OCI-LY3 (cell line): ENCODE measurements around the gene ATF4.
A peak's percentile ranks its signal among the peaks of the same experiment; 100 is the strongest.

Source experiments
- H2AFZ ChIP-seq: fragments of 200-600, 300-600 bp; shearing (Covaris generic); 2 replicates; pipeline ENCODE4 v1.6.0; 2014; ENCODE audit warnings: antibody characterized with exemption, low read depth, low read length
- H3K27ac ChIP-seq: fragments of 200-600, 300-600 bp; sonication (generic); 2 replicates; pipeline ENCODE4 v1.5.1; 2014; ENCODE audit warnings: mild to moderate bottlenecking, low read length, moderate library complexity, mixed read lengths
- H3K27me3 ChIP-seq: fragments of 200-600, 300-600 bp; sonication (generic); 2 replicates; pipeline ENCODE4 v1.6.1; 2014; ENCODE audit warnings: low read depth, low read length, mixed read lengths
- H3K36me3 ChIP-seq: fragments of 200-600, 300-600 bp; sonication (generic); replicated peaks from 2 replicates; pipeline ENCODE3; 2014; ENCODE audit warnings: low read depth, low read length, mixed read lengths
- H3K4me1 ChIP-seq: fragments of 300-600, 200-600 bp; sonication (generic); 2 replicates; pipeline ENCODE4 v1.6.1; 2014; ENCODE audit warnings: low read length, mixed read lengths
- H3K4me2 ChIP-seq: fragments of 200-600, 300-600 bp; sonication (generic); 2 replicates; pipeline ENCODE4 v1.6.1; 2014; ENCODE audit warnings: low read length, mixed read lengths
- H3K4me3 ChIP-seq: fragments of 300-600, 200-600 bp; sonication (generic); 2 replicates; pipeline ENCODE4 v1.5.1; 2014; ENCODE audit warnings: antibody characterized with exemption, mild to moderate bottlenecking, low read length, moderate library complexity
- H3K79me2 ChIP-seq: fragments of 300-600, 200-600 bp; shearing (Covaris generic); 2 replicates; pipeline ENCODE4 v1.6.1; 2014; ENCODE audit warnings: mild to moderate bottlenecking, low read length, mixed read lengths
- H3K9ac ChIP-seq: fragments of 300-600, 200-600 bp; shearing (Covaris generic); 2 replicates; pipeline ENCODE4 v1.6.0; 2014; ENCODE audit warnings: mild to moderate bottlenecking, low read length, moderate library complexity
- H3K9me3 ChIP-seq: fragments of 200-600, 300-600 bp; shearing (Covaris generic); 2 replicates; pipeline ENCODE4 v1.6.1; 2014; ENCODE audit warnings: low read length, mixed read lengths; ENCODE audit not compliant: insufficient read depth
- H4K20me1 ChIP-seq: fragments of 200-600, 300-600 bp; sonication (generic); 2 replicates; pipeline ENCODE4 v1.6.1; 2016; ENCODE audit warnings: low read length, mixed read lengths; ENCODE audit not compliant: insufficient read depth
- EZH2phosphoT487 ChIP-seq: fragments of 200-600 bp; shearing (Covaris generic); IDR thresholded peaks from 2 replicates; pipeline ENCODE4 v1.6.1; 2018; ENCODE audit warnings: antibody characterized with exemption, mixed run types, low read depth
- TF ChIP-seq, protein P1 (sequence below): fragments of 200-600, 300-600 bp; sonication (generic); IDR thresholded peaks from 2 replicates; pipeline ENCODE4 v1.5.1; 2014; ENCODE audit warnings: antibody characterized with exemption, low read length, low read depth

ATF4 gene

GRCh38 chr22:39534591-39535356 lies 14.4 kb downstream of the ATF4 start:
- Histone ChIP-seq H3K79me2 (peaks cover 28% of the 10 kb centered on the region), H3K4me3 (peak overlapping the region; percentile 75), H3K27me3 (no peaks in the 10 kb centered on the region), H3K9ac (peak overlapping the region; percentile 44), H3K9me3 (no peaks in the 10 kb centered on the region), H3K36me3 (peaks cover 17% of the 10 kb centered on the region), H4K20me1 (no peaks in the 10 kb centered on the region), H2AFZ (peak overlapping the region; percentile 99), H3K4me2 (peak overlapping the region; percentile 88), H3K27ac (peak overlapping the region; percentile 5; the same call in 1 of the 2 replicates), H3K4me1 (peaks cover 40% of the 10 kb centered on the region)
- no peak for TF ChIP-seq EZH2phosphoT487
- TF ChIP-seq, protein P1, sequence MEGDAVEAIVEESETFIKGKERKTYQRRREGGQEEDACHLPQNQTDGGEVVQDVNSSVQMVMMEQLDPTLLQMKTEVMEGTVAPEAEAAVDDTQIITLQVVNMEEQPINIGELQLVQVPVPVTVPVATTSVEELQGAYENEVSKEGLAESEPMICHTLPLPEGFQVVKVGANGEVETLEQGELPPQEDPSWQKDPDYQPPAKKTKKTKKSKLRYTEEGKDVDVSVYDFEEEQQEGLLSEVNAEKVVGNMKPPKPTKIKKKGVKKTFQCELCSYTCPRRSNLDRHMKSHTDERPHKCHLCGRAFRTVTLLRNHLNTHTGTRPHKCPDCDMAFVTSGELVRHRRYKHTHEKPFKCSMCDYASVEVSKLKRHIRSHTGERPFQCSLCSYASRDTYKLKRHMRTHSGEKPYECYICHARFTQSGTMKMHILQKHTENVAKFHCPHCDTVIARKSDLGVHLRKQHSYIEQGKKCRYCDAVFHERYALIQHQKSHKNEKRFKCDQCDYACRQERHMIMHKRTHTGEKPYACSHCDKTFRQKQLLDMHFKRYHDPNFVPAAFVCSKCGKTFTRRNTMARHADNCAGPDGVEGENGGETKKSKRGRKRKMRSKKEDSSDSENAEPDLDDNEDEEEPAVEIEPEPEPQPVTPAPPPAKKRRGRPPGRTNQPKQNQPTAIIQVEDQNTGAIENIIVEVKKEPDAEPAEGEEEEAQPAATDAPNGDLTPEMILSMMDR, result peak; percentile 98

DNA sequence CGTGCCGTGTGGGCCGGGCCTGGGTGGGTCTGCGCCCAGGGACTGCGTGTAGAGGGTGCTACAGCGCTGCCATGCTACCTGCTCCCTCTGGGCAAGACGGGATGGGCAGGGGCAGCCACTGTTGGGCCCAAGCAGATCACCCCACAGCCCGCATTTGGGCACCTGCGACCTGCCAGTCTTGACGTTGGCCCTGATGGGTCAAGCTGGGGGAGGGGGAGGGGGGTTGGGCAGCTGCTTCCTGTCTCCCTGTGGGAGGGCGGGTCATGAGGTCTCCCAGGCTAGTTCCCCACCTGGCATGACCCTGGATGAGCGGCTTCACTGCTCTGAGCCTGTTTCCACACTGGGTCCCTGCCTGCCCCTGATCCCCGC lies 15.0 kb downstream of the ATF4 start:
- TF ChIP-seq EZH2phosphoT487, result no peak
- TF ChIP-seq, protein P1, result no peak
- H3K4me1 ChIP-seq, result peaks cover 34% of the 10 kb centered on the region
- no peaks in the 10 kb centered on the region for H3K9me3 ChIP-seq
- H3K4me2 ChIP-seq, result peak overlapping the region; percentile 88
- no peaks in the 10 kb centered on the region for H4K20me1 ChIP-seq
- H3K27me3 ChIP-seq, result no peaks in the 10 kb centered on the region
- H3K79me2 ChIP-seq, result peaks cover 22% of the 10 kb centered on the region
- H3K36me3 ChIP-seq, result peaks cover 11% of the 10 kb centered on the region
- H3K27ac ChIP-seq, result no peak overlapping the region
- H3K9ac ChIP-seq, result peak overlapping the region; percentile 44; the same call in 1 of the 2 replicates
- H3K4me3 ChIP-seq, result peak overlapping the region; percentile 75
- peak overlapping the region; percentile 99 for H2AFZ ChIP-seq

DNA sequence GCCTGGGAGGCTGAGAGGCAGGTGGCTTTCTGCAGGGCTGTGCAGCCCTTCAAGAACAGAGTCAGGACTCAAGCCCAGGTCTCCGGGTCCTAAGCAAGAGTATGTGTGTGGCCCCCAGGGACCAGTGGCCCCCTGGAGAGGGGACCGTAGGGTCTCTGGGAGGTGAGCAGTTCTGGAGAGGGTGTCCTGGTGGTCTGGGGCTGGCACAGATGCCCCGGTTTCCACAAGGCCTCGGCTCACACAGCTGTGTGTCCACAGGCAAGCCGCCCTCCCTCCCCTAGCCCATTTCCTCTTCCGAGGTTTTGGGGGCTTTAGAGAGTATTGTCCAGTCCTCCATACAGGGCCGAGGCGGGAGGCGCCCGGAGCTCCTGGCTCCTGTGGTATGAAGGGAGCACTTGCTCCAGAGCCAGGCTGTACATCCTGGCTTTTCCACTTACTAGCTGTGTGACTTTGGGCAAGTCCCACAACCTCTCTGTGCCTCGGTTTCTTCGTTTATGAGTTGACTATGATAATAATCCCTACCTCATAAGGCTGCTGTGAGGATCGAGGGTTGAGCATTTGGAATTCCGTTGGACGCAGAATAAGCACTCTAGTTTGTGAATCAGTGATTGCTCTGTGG lies 15.6 kb downstream of the ATF4 start:
- no peak overlapping the region for H3K9ac ChIP-seq
- no peak overlapping the region for H2AFZ ChIP-seq
- no peak overlapping the region for H3K4me2 ChIP-seq
- no peaks in the 10 kb centered on the region for H3K27me3 ChIP-seq
- TF ChIP-seq EZH2phosphoT487, result no peak
- TF ChIP-seq, protein P1, result no peak
- H3K27ac ChIP-seq, result no peak overlapping the region
- peaks cover 6% of the 10 kb centered on the region for H3K36me3 ChIP-seq
- no peak overlapping the region for H3K4me3 ChIP-seq
- H3K4me1 ChIP-seq, result peaks cover 28% of the 10 kb centered on the region
- H3K9me3 ChIP-seq, result no peaks in the 10 kb centered on the region
- H3K79me2 ChIP-seq, result peaks cover 16% of the 10 kb centered on the region
- no peaks in the 10 kb centered on the region for H4K20me1 ChIP-seq

DNA sequence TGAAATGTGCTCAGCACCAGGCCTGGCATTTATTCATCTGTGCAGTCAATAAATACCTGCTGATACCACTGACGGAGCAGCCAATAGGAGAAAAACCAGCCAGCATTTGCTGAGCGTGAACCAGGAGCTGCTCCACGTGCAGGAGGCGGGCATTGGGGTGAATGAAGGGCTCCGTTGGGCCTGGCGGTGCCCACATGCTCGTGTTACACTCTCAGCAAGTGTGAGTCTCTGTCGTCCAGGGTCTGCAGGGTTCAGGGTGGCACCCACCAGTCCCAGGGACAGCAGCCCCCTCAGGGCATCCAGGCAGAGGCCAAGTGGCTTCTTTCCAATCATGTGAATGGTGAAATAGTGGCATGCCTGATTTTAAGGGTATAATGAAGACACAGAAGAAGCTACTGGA lies 16.3 kb downstream of the ATF4 start:
- Histone ChIP-seq H3K9me3 (no peaks in the 10 kb centered on the region), H3K27ac (no peak overlapping the region), H2AFZ (no peak overlapping the region), H3K9ac (no peak overlapping the region), H3K79me2 (peaks cover 8% of the 10 kb centered on the region), H3K27me3 (no peaks in the 10 kb centered on the region), H3K4me3 (no peak overlapping the region), H4K20me1 (no peaks in the 10 kb centered on the region), H3K4me1 (peaks cover 21% of the 10 kb centered on the region), H3K36me3 (no peaks in the 10 kb centered on the region), H3K4me2 (no peak overlapping the region)
- TF ChIP-seq EZH2phosphoT487, result no peak
- TF ChIP-seq, protein P1, result no peak
